ENCODE results near the gene PROB1. TPM values are rescaled to one million over a fixed set of nuclear protein-coding genes. Genes with fewer than 3 reads are reported as not detected.

Gene PROB1
- polyA plus RNA-seq, 1 experiment: 0.40 TPM

DNA sequence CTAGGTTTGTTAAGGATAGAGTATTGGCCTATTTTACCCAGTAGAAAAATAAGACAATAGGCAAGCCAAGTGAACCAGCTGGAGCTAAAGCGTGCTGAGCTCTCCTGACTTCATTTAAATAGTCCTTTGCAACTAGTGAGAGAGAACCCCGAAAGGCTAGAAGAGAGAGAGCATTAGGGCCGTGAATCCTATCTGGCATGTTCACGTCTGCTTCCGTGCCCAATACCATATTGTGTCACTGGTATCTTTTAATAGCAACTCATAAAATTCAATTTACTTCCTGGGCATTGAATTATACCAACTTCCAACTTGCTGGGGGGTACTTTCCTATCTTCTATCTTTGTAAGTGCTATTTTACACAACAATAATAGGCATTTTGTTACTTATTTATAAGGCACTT, 30.6 kb upstream of the PROB1 start:
- H3K27me3 ChIP-seq (ENCODE audit: control insufficient read depth, insufficient read depth, low read length): no peaks in the 10 kb centered on the region
- no peak overlapping the region for H3K4me3 ChIP-seq (ENCODE audit: low read depth, low read length)
- CTCF ChIA-PET: interaction anchor here (0.8 to 3.3 kb wide), 5 partner anchors 20 to 340 kb away, joined by 3 to 40 read pairs (median 4); no protein-coding TSS in a partner anchor
- DNase-seq (ENCODE audit: low read depth): no peak
- TF ChIP-seq, protein P1, sequence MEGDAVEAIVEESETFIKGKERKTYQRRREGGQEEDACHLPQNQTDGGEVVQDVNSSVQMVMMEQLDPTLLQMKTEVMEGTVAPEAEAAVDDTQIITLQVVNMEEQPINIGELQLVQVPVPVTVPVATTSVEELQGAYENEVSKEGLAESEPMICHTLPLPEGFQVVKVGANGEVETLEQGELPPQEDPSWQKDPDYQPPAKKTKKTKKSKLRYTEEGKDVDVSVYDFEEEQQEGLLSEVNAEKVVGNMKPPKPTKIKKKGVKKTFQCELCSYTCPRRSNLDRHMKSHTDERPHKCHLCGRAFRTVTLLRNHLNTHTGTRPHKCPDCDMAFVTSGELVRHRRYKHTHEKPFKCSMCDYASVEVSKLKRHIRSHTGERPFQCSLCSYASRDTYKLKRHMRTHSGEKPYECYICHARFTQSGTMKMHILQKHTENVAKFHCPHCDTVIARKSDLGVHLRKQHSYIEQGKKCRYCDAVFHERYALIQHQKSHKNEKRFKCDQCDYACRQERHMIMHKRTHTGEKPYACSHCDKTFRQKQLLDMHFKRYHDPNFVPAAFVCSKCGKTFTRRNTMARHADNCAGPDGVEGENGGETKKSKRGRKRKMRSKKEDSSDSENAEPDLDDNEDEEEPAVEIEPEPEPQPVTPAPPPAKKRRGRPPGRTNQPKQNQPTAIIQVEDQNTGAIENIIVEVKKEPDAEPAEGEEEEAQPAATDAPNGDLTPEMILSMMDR (IDR thresholded peaks at IDR 0.05; ENCODE audit: insufficient read depth, low read depth, low read length): no peak
- POLR2A ChIA-PET: no interaction called here
- H3K36me3 ChIP-seq (ENCODE audit: control insufficient read depth, insufficient read depth, low read length): 0 out of 2 replicates have a peak, but pooled peaks cover 2% of the 10 kb centered on the region

GRCh38 chr5:139422307-139422893, 27.5 kb upstream of the PROB1 start:
- no peak overlapping the region for H3K4me3 ChIP-seq (ENCODE audit: low read depth, low read length)
- H3K36me3 ChIP-seq (ENCODE audit: control insufficient read depth, insufficient read depth, low read length): peaks cover 5% of the 10 kb centered on the region
- DNase-seq (ENCODE audit: low read depth): no peak
- TF ChIP-seq, protein P1 (IDR thresholded peaks at IDR 0.05; ENCODE audit: insufficient read depth, low read depth, low read length): peak; percentile 84
- POLR2A ChIA-PET: no interaction called here
- CTCF ChIA-PET: interaction anchor here (0.8 to 6.5 kb wide), 27 partner anchors 9 to 344 kb away, joined by 3 to 232 read pairs (median 4); partner anchors contain the start of genes DNAJC18, SPATA24 and STING1
- no peaks in the 10 kb centered on the region for H3K27me3 ChIP-seq (ENCODE audit: control insufficient read depth, insufficient read depth, low read length)

DNA sequence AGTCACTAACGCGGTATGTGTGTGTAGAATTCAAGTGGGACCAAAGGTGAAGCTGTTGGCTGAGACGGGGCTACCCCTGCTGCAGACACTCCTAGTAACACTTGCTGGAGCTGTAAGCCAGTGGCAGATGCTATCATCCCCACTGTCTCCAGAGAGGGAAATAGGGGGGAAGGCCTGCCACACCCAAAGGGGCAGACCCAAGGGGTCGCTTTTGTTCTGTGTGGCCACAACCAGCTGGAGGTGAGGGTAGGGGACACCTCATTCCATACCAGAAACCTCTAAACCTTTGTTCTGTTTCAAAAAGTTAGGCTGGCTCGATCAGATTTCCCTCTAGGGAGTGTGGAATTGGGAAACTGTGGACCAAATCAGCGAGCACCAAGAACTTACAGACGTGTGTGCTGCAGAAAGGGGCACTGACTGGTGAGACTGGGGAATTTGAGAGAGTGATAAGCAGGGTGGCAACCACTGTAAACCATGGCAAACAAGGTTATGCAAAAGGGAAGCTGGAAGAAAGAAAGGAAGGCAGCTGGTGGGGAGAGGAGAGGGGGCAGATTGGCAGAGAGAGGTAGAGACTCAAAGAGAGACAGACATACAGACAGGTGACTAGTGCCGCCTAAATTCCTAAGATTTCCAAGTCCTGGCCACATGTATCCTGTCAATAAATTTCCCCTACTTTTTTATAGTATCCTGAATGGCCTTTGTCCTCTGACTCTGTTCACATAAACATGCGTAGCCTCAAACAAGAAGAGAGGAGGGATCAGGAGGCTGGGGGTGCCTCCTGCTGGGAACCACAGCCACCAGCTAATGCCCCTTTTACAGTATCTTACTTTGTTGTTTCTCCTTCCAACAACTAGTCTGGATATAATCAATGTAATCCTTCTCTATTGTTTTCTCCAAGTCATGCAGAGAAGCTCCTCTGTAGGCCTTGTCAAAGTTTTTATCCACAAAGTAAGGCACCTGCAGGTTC, 24.6 kb upstream of the PROB1 start:
- ChIA-PET CTCF (interaction anchor here (0.6 to 6.5 kb wide), 8 partner anchors 9 to 356 kb away, joined by 3 to 232 read pairs (median 6); no protein-coding TSS in a partner anchor), POLR2A (no interaction called here)
- no peak for DNase-seq (ENCODE audit: low read depth)
- Histone ChIP-seq H3K36me3 (ENCODE audit: control insufficient read depth, insufficient read depth, low read length) (peaks cover 6% of the 10 kb centered on the region), H3K27me3 (ENCODE audit: control insufficient read depth, insufficient read depth, low read length) (no peaks in the 10 kb centered on the region), H3K4me3 (ENCODE audit: low read depth, low read length) (no peak overlapping the region)
- TF ChIP-seq, protein P1 (IDR thresholded peaks at IDR 0.05; ENCODE audit: insufficient read depth, low read depth, low read length): no peak

DNA sequence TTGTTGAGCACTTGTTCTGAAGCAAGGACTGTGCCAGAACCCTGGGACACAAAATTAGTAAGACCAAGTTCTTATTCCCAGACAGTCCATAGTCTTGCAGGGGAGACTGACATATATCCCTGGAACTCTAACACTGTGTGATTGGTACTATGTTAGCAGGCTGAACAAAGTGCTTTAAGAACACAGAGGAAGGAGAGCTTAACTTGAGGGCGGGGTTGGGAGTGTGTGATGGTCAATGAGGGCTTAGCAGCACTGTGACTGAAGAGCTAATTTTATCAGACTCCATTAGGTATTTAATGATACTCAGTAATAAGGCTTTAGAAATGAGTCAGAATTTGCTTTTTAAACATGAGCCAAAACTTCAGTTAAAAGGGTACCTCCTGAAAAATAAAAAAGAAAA, 23.9 kb upstream of the PROB1 start:
- peaks cover 6% of the 10 kb centered on the region for H3K36me3 ChIP-seq (ENCODE audit: control insufficient read depth, insufficient read depth, low read length)
- no peaks in the 10 kb centered on the region for H3K27me3 ChIP-seq (ENCODE audit: control insufficient read depth, insufficient read depth, low read length)
- ChIA-PET CTCF (interaction anchor here (0.5 to 6.5 kb wide), 7 partner anchors 10 to 347 kb away, joined by 3 to 232 read pairs (median 4); no protein-coding TSS in a partner anchor), POLR2A (no interaction called here)
- H3K4me3 ChIP-seq (ENCODE audit: low read depth, low read length): no peak overlapping the region
- DNase-seq (ENCODE audit: low read depth): no peak
- TF ChIP-seq, protein P1 (IDR thresholded peaks at IDR 0.05; ENCODE audit: insufficient read depth, low read depth, low read length): no peak

DNA sequence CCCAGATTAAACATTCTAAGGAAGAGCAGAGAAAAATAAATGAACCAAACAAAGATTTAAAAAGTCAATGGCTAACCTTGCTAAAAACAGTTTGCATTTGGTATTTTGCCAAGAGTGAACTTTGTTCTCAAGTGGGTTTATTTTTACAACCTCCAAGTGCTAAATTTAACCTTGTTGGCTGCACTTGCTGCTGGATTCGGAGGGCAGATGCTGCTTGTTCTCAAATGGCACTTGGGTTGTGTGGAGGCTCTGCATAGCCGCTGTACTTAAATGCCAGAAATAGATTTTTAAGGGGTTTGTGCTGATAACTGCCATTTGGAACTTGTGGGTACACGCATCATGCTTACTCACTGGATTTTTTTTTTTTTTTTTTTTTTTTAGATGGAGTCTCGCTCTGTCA, 22.3 kb upstream of the PROB1 start:
- no peak overlapping the region for H3K4me3 ChIP-seq (ENCODE audit: low read depth, low read length)
- TF ChIP-seq, protein P1 (IDR thresholded peaks at IDR 0.05; ENCODE audit: insufficient read depth, low read depth, low read length): no peak
- POLR2A ChIA-PET: no interaction called here
- CTCF ChIA-PET: interaction anchor here (1.6 to 6.5 kb wide), 2 partner anchors 11 to 97 kb away, joined by 3 to 232 read pairs; no protein-coding TSS in a partner anchor
- H3K27me3 ChIP-seq (ENCODE audit: control insufficient read depth, insufficient read depth, low read length): no peaks in the 10 kb centered on the region
- DNase-seq (ENCODE audit: low read depth): no peak
- peaks cover 6% of the 10 kb centered on the region for H3K36me3 ChIP-seq (ENCODE audit: control insufficient read depth, insufficient read depth, low read length)
